Adrenal gland (tissue), 5 donors: Measurements from ENCODE around the gene CCDC146.

Experiments used
- CTCF ChIP-seq, 6 experiments: fragments of 450-650 bp in 4 of 6; fragments of 200-600 bp in 2 of 6; sonication (generic) in 1 of 6; IDR thresholded peaks; 1 replicate in 5 of 6; 2 replicates in 1 of 6; pipeline versions ENCODE4 v1.5.1 to v1.8.0; 2016 to 2021; ENCODE audit warnings: antibody characterized with exemption in 6 of 6, mild to moderate bottlenecking in 2 of 6, moderate library complexity in 1 of 6
- POLR2A ChIP-seq, 2 donors: fragments of 450-650 bp; IDR thresholded peaks; one replicate each; pipeline ENCODE4 v1.6.1; 2017; ENCODE audit warnings: antibody characterized with exemption in 2 of 2, mild to moderate bottlenecking in 2 of 2, moderate library complexity in 1 of 2
- donor health status: DM: no; HTN: no; CAD: no.

- TF ChIP-seq CTCF (IDR thresholded peaks at IDR 0.05) = no peak
- TF ChIP-seq POLR2A (IDR thresholded peaks at IDR 0.05) = no peak
Observed at GRCh38 chr7:77270094-77270480, 147.7 kb downstream of the CCDC146 start.
